Astrocyte of the spinal cord (primary cell): ENCODE data around the gene NACA.

Experiments
- DNase-seq: peaks from one replicate; pipeline ENCODE4 v3.0.0; 2011; ENCODE audit warnings: low read depth, low spot score
- H3K4me3 ChIP-seq: 2 replicates; pipeline ENCODE4 v1.5.1; 2011; ENCODE audit warnings: low read depth, mild to moderate bottlenecking, low read length, moderate library complexity
- CTCF ChIP-seq: IDR thresholded peaks from 2 replicates; pipeline ENCODE4 v1.5.1; 2012; ENCODE audit warnings: low read depth, mild to moderate bottlenecking, low read length, inconsistent platforms
- in situ Hi-C: cut with HindIII; loops from 2 replicates; pipeline ENCODE4 v1.10.0; 2017; ENCODE audit warnings: low sequenced_read_pairs

Gene NACA

GRCh38 chr12:56720731-56721151 is 4.4 kb downstream of the NACA start:
- H3K4me3 ChIP-seq, result no peak overlapping the region

DNA sequence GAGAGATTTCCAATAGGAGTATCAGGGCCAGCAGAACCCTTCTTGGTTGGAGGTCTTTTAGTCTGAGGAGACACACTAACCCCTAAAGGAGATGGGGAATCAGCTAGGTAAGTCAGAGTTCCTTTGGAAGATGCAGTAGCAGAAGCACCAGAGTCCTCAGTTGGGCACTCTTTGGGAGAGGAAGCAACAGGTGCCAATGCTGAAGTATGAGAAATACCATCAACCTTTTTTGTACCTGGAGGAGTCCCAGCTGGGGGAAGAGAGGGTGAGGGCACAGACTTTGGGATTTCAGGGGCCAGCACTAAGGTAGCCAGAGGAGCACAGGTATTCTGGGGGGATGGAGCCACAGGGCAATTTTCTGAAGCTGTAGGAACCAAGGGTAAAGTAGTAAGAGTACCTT is 6.0 kb downstream of the NACA start:
- no peak overlapping the region for H3K4me3 ChIP-seq
- no peak for DNase-seq
- in situ Hi-C loops, result no loop called here
- TF ChIP-seq CTCF, result no peak

More at GRCh38 chr12:56720731-56721151, 4.4 kb downstream of the NACA start:
- no peak for DNase-seq
- TF ChIP-seq CTCF, result no peak
- in situ Hi-C loops, result no loop called here

DNA sequence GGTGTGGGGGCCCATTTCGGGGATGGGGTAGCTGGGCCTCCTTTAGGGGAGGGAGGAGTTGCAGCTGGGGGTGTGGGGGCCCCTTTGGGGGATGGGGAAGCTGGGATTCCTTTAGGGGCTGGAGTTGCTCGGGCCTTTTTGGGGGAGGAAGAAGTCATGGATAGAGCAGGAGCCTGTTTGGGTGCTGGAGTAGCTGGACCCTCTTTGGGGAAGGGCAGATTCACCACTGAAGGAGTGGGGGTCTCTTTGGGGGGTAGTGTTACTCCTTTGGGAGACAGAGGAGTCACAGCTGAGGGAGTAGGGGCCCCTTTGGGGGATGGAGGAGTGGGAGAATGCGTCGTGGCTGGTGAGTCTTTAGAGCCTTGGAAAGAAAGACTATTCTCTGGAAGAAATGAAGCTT is 6.5 kb downstream of the NACA start:
- DNase-seq, result no peak
- H3K4me3 ChIP-seq, result no peak overlapping the region

DNA sequence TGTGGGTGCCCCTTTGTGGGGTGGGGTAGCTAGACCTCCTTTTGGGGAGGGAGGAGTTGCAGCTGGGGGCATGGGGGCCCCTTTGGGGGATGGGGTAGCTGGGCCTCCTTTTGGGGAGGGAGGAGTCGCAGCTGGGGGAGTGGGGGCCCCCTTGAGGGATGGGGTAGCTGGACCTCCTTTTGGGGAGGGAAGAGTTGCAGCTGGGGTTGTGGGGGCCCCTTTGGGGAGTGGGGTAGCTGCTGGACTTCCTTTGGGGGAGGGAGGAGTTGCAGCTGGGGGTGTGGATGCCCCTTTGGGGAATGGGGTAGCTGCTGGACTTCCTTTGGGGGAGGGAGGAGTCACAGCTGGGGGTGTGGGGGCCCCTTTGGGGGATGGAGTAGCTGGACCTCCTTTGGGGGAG is 7.0 kb downstream of the NACA start:
- no peak overlapping the region for H3K4me3 ChIP-seq
- no peak for TF ChIP-seq CTCF
- in situ Hi-C loops, result no loop called here
- DNase-seq, result no peak

More for the DNA sequence above, 6.5 kb downstream of the NACA start:
- in situ Hi-C loops, result no loop called here
- TF ChIP-seq CTCF, result no peak

DNA sequence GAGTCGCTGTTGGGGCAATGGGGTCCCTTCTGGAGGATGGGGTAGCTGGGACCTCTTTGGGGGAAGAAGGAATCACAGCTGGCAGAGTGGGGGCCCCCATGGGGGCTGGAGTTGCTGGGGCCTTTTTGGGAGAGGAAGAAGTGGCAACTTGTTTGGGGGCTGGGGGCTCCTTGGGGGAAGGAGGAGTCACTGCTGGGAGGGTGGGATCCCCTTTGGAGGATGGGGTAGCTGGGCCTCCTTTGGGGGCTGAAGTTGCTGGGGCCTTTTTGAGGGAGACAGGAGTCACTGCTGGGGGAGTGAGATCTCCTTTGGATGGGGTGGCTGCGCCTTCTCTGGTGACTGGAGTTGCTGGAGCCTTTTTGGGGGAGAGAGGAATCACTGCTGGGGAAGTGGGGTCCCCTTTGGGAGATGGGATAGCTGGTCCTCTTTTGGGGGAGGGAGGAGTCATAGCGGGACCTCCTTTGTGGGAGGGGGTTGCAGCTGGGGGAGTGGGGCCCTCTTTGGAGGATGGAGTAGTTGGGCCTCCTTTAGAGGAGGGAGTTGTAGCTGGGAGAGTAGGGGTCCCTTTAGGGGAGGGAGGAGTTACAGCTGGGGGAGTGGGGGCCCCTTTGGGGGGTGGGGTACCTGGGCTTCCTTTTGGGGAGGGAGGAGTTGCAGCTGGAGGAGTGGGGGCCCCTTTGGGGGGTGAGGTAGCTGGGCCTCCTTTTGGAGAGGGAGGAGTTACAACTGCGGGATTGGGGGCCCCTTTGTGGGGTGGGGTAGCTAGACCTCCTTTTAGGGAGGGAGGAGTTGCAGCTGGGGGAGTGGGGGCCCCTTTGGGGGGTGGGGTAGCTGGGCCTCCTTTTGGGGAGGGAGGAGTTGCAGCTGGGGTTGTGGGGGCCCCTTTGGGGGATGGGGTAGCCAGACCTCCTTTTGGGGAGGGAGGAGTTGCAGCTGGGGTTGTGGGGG is 7.9 kb downstream of the NACA start:
- in situ Hi-C loops, result no loop called here

GRCh38 chr12:56716458-56716857 is 8.6 kb downstream of the NACA start:
- no peak for DNase-seq
- no peak overlapping the region for H3K4me3 ChIP-seq
- in situ Hi-C loops, result no loop called here
- TF ChIP-seq CTCF, result no peak

More for the DNA sequence above, 7.9 kb downstream of the NACA start:
- no peak overlapping the region for H3K4me3 ChIP-seq
- DNase-seq, result no peak
- no peak for TF ChIP-seq CTCF
